HG02798 (cell line): ENCODE results near the gene TMC1.
"Not testable (repeated sequence)": the region's sequence is repeated elsewhere in the genome, so short reads cannot be mapped to it uniquely, and the experiment has no call there.

Experiments
- ATAC-seq: cut with Tn5 transposase; IDR thresholded peaks from one replicate; pipeline ENCODE4 v1.9.1; 2021; ENCODE audit warnings: mild to moderate bottlenecking; ENCODE audit not compliant: unreplicated experiment, poor library complexity

TMC1 gene

DNA sequence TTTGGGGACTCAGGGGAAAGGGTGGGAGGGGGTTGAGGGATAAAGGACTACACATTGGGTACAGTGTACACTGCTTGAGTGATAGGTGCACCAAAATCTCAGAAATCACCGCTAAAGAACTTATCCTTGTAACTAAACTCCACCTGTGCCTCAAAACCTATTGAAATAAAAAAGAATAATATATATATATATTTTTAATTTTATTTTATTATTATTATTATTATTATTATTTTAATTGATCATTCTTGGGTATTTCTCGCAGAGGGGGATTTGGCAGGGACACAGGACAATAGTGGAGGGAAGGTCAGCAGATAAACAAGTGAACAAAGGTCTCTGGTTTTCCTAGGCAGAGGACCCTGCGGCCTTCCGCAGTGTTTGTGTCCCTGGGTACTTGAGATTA lies 328.8 kb downstream of the TMC1 start:
- ATAC-seq = not testable (repeated sequence)

DNA sequence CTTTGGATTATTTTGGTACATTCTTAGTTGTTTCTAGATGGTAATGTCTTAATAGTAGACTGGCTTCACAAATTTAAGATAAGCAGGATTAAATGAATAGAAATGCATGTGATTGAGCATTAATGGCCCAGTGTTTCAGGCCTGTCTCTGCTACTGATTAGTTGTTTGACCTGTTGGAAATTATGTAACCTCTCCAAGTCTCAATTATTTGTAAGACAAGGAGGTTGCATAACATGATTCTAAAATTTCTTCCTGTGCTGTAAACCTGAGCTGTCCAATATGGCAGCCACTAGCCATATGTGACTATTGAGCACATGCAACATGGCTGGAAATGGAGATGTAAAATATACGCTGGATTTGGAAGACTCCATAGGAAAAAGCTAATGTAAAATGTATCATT lies 333.9 kb downstream of the TMC1 start:
- no peak for ATAC-seq

DNA sequence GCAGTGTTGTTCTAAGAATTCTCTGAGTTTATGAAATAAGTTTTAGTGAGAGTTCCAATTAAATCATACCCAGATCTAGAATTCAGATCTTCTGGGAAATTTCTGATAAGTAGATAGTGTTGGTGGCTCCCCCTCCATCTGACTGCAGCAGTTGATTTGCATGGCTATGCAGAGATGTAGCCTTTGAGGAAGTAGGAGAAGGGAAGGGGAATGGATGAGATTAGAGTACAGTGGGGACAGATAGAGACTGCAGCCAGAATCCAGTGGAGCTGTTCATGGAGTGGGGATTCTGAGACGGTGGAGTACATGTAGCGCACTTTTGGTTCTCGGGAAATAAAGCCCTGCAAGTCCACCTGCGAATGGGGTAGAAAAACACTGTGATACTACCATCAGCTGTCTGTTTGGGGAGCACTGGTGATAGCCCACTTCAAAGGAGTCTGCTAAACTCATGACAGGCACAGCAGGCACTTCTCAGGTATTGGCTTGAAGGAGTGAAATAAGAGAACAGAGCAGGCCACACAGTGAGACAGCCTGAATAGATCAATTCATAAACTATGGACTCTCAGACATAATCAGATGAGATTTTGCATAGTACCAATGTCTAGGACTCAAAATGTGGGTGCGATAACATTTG lies 334.6 kb downstream of the TMC1 start:
- no peak for ATAC-seq

DNA sequence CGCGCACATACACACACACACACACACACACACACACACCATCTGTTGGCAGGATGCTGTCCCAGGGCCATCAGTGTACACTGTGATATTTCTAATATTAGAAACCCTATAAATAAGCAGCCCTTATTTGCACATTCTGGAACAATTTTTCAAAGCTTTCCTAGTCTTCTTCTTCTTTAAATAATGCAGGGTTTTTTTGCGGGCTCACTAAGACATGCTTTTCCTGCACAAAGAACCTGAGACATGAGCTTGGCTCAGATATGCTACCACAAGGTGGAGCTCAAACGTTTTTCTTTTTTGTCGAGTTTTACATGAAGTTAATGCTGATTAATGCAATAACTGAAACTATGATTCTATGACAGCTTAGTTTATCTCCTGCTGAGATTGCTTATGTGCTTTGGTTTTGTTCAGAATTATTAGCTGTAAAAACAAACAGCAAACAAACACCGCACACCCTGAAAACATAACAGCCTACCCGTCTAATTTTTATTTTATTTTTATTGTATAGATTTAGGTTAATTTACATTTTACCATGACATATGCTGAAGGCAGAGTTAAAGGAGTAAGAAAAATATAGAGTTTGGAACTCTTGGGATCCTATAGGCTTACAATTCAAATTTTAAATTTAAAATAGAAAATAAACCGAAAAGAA lies 335.7 kb downstream of the TMC1 start:
- ATAC-seq = no peak

DNA sequence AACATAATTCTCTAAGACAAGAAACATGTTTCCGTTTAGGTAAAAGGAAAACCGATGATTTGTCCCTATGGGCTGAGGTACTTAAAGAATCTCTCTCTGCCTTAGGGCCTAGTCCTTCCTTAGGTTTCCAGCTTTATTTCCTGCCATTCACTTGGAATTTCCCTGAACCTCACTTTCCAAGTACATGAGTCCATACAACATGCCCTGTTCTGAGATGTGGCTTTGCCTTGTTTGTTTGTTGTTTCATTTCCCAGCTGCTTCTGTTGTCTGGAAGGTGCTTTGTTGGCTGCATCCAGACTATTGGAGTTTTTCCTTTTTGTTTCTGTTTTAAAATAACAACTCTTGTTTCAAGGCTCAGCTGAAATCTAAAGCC lies 336.2 kb downstream of the TMC1 start:
- no peak for ATAC-seq

DNA sequence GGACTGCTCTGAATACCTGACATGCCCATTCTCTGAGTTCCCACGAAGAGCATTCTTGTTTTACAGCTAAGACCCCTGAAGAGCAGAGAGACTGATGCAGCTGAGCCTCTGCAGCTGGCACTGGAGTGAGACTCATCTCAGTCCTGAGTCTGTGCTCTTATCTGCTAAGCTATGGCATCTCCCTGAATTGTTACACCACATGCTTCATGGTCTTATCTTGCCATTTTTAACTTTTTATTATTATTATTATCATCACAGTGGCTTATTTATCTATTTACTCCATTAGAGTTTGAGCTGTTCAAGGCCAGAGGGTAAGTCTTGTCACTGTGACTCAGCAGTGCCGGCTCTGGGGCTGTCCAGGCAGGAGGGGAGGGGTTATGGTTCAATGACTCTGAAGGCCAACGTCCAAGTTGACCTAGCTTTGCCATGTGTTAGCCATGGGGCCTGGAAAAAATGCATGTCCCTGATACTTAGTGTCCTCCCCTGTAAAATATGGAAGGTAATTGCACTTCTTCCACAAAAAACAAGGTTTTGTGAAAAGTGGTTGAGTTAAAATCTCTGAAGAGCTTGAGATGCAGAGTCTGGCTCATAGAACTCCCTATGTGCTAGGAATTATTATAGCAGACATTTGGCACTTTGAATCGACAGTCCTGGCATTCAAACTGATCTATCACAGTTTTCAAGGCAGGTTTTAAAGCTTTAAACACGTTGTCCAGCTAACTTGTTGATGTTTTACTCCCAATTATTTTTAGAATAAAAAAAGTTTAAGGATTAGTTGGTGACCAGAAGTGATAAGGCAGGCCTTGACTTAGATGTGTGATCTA lies 336.9 kb downstream of the TMC1 start:
- ATAC-seq = no peak

DNA sequence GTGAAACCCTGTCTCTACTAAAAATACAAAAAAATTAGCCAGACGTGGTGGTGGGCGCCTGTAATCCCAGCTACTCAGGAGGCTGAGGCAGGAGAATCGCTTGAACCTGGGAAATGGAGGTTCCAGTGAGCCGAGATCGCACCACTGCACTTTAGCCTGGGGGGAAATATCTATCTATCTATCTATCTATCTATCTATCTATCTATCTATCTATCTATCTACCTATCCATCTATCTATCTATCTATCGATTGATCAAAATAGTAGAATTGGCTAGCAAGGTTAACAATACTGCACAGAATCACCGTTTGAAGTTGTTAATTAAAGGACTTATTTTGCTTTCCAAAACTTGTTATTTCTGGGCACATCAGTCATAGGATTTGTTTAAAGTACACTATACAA lies 341.4 kb downstream of the TMC1 start:
- ATAC-seq = not testable (repeated sequence)

DNA sequence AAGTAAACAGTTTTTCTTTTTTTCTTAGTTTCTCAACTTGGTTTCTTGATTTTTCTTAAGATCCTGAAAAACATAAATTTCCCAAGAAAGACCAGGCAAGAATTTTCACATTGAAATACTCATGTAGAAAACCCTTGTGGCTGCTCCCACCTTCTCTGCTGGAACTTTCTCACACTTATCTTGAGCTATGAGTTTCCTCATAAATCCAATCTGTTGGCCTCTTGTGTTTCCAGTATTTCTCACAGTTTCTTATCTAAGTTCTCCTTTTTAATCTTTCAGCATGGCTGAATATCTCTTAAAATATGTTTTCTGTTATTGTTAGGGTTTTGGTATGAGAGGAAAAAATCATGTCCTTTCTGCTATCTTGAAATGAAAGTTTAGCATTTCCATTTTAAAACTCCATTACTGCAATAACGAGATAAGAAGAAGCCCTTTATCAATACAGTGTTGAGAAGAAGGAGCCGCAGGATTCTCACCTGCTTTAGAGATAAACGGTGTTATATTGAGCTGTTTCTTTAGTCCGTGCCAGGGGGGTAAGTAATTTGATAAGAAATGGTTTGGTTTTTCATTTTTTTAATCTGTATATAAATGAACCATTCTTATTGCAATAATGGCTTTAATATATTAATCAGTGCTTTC lies 342.2 kb downstream of the TMC1 start:
- ATAC-seq = no peak

DNA sequence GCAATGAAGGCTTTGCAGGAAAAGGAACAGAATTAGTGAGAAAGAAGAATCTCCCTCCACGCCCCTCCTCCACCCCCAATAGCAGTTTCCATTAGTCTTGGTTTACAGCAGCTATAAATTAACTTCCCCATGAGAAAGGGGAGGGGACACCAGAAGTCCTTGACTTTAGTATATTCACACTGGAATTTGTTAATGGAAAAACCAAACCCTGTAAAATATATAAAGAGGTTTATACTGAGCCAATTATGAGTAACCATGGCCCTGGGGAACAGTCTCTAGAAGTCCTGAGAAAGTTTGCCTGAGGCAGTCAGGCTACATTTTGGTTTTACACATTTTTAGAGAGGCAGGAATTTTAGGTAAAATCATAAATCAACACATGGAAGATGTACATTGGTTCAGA lies 342.9 kb downstream of the TMC1 start:
- no peak for ATAC-seq

DNA sequence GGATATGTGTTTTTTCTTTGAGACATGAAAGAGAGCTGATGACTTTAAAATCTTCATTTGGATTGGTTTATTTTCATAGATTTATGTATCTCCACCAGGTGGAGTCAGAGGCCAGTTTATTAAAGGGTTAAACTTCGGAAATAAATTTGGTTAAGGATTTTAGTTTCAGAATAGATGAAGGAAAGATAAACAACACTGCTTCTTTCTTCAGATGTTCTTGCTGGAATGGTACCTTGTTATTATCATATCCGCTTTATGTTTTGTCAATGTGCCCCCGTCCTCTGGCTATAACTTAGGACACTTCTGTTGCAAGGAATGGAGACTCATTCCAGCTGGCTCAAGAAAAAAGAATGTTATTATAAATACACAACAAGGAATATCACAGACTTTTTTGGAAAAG lies 350.3 kb downstream of the TMC1 start:
- no peak for ATAC-seq

DNA sequence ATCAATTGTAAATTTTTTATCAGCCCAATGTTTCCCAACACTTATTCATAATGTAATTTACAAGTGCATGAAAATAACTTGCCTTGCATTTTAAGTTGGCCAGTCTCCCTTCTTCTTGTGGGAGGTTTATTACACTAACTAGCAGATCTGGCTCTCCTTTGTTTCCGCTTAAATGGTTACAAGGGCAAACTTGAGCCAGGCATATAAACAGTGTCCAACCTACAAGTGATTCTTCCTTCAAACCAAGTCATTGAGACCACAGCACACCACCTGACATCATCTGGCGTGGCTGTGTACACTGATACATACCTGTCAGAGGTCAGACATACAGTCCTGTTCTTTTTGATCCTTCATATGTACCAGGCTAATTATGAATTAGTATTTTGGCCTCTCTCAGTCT lies 351.3 kb downstream of the TMC1 start:
- no peak for ATAC-seq

DNA sequence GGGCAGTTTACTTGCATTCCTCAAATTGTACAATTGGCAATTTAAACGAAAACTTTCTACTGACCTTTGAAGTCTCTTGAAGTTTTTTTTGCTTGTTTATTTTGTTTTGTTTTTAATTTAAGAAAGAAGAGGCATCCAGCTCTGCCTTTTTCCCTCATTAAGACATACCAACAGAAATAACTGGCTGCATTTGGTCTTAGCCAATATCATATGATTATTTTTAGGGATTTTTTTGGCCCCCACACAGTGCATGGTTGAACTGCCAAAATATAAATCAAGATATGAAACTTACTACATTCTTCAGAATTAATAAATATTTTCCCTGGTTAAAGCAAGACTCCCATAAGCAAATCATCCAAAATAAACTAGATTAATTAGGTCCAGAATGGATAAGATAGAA lies 352.0 kb downstream of the TMC1 start:
- ATAC-seq = no peak

DNA sequence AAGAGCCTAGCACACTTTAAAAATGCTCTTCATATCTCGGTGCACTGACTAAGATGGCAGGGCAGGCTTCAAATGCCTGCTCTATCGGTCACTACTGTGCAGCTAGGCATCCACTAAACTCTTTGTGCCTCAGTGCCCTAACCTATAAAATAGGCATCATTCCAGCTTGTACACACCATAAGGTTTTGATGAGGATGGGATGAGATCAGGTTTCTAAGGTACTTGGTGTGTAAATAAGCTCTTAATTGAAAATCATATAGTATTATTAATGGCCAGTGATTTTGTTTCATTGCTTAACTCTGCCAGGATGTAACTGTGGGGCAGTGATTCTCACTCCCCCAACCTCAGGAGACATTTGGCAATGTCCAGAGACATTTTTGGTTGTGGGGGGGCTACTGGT lies 352.9 kb downstream of the TMC1 start:
- no peak for ATAC-seq

DNA sequence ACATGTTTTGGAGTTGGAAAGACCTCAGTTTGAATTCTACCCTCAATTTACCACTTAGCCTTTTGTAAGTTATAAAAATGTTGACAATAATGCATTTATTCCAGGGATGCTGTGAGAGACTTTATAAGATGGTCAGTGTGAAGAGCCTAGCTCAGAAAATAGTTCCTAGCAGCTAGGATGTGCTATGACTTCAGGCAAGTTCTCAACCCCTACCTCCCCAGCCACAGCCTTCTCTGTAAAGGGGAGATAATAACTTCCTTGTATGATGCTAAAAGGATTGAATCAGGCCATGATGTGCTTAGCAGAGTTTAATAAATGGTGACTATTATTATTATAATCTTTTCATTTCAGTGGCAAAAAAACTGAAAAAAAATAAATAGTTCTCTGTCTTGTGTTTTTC lies 353.8 kb downstream of the TMC1 start:
- no peak for ATAC-seq

DNA sequence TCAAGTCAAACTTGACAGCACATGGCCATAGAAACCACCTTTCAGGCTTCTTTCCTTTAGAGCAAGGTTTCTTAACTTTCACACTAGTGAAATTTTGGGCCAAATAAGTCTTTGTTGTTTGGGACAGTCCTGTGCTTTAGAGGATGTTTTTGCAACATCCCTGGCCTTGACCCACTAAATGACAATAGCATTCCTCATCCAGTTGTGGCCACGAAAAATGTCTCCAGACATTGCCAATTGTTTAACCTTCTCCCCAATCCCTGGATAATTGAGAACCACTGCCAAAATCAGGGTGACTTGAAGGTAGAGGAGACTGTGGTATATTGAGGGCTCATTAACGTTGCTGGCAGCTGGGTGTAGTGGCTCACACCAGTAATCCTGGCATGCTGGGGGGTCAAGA lies 359.4 kb downstream of the TMC1 start:
- ATAC-seq = no peak

DNA sequence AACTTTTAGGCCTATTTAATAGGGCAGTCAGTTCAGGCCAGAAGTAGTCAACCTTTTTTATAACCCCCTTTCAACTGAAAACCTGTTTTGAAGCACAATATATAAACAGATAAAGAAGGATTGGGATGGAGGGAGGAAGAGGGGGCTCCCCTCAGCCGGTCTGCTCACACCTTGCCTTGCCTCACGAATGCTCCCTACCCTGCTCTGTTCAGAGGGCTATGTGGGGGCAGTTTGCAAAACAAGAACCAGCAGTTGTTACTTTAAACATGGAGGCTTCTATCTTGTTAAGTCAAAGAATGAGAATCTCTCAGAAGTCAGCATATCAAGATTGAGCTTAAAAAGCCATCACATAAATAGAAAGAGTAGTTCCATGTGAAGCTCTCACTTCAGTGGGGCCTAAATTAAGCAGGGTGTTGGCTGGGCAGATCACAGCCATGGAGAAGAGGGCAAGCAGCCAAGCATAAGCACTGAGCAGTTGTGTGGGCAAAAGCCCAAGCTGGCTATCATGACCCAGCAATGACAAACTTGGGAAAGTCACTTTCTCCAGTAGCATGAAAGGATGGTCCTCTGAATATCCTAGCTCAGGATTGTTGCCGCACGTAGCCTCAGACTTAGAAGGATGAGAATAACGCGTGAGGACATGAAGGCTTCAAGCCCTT lies 360.8 kb downstream of the TMC1 start:
- ATAC-seq = no peak

DNA sequence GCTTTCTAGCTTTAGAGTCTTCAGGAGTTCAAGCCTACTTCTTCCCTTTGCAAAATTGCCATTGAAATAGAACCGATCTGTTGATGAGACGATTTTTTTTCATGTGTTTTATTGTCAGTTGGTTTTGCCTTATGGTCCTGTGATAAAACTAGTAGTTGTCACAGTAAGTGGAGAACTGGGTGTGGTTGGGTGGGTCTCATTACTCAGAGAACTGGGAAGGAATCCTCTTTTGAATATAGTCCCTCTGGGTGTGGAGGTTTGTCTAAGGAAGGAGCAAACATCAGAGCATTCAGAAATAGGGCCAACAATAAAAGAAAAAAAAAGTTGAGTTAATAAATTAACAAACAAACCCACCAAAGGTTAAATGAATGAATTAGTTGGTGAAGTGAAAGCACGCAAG lies 362.5 kb downstream of the TMC1 start:
- ATAC-seq = no peak

DNA sequence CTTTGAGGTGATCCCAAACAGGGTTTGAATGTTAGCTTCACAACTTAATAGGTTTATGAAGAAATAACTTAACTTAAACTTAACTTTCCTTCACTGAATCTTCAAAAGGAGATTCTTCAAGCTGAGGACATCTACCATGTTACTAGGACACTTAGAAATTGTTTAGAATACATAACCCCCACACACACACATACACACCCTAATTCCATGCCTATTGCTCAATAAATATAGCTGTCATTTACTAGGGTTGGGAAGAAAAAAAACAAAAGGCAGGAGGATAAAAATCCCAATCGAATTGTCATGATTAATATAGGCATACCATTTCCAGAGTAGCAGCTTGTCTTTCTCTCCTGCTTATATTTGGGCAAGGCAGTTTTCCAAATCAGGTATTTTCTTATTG lies 363.1 kb downstream of the TMC1 start:
- no peak for ATAC-seq
